ENCODE measurements around the gene MYO7A.

DNA sequence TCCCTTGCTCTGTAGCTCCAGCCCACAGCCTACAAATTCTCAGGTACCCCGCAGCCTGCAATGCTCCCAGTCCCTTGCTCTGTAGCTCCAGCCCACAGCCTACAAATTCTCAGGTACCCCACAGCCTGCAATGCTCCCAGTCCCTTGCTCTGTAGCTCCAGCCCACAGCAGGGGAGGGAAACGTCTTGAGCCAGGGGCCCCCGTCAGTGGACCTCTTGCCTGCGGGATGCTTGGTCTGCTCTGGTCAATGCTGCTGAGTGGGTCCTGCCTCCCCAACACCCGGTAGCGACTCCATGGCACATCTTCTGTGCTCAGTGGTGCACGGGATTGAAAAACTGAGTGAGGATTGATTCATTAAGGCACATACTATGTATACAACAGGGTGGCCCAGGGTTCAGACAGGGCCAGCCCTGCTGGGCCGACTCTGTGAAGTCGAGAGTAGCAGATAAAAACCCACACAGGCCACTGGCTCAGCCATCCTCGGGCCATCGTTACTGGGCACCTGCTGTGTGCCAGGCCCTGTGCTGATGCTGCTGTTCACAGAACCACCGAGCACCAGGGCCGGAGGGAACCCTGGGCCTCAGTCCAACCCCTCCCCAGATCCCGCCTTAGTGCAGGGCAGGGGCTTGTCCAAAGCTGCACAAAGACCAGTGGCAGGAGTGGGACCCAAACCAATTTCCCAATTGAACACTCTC lies 69.7 kb downstream of the MYO7A start:
- TF ChIP-seq, protein P1, sequence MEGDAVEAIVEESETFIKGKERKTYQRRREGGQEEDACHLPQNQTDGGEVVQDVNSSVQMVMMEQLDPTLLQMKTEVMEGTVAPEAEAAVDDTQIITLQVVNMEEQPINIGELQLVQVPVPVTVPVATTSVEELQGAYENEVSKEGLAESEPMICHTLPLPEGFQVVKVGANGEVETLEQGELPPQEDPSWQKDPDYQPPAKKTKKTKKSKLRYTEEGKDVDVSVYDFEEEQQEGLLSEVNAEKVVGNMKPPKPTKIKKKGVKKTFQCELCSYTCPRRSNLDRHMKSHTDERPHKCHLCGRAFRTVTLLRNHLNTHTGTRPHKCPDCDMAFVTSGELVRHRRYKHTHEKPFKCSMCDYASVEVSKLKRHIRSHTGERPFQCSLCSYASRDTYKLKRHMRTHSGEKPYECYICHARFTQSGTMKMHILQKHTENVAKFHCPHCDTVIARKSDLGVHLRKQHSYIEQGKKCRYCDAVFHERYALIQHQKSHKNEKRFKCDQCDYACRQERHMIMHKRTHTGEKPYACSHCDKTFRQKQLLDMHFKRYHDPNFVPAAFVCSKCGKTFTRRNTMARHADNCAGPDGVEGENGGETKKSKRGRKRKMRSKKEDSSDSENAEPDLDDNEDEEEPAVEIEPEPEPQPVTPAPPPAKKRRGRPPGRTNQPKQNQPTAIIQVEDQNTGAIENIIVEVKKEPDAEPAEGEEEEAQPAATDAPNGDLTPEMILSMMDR (conservative IDR thresholded peaks at IDR 0.05; ENCODE audit: low read length): no peak
- no peak for TF ChIP-seq EZH2phosphoT487 (IDR thresholded peaks at IDR 0.05; ENCODE audit: borderline replicate concordance)

Data from Loucy (cell line).